ENCODE measurements around the gene ROR1. TPM values are rescaled to one million over a fixed set of nuclear protein-coding genes. Genes with fewer than 3 reads are reported as not detected.
"Not testable (repeated sequence)": the region's sequence is repeated elsewhere in the genome, so short reads cannot be mapped to it uniquely, and the experiment has no call there.

Gene ROR1
- total RNA-seq, 1 experiment from 2014 or later: 1.4 TPM

- no peak for DNase-seq
- H3K36me3 ChIP-seq: no peaks in the 10 kb centered on the region
- H3K4me3 ChIP-seq: no peak overlapping the region
- H3K9me3 ChIP-seq: no peaks in the 10 kb centered on the region
- no peaks in the 10 kb centered on the region for H3K27me3 ChIP-seq
These were observed 28.3 kb downstream of the ROR1 start for GRCh38 chr1:63802109-63802508.

GRCh38 chr1:63804829-63805484, 31.1 kb downstream of the ROR1 start:
- no peak for DNase-seq
- H3K4me3 ChIP-seq: no peak overlapping the region
- no peaks in the 10 kb centered on the region for H3K36me3 ChIP-seq
- no peaks in the 10 kb centered on the region; the same call in 1 of the 2 replicates for H3K9me3 ChIP-seq
- no peaks in the 10 kb centered on the region for H3K27me3 ChIP-seq

- Histone ChIP-seq H3K4me3 (no peak overlapping the region), H3K36me3 (no peaks in the 10 kb centered on the region), H3K9me3 (no peaks in the 10 kb centered on the region; the same call in 1 of the 2 replicates), H3K27me3 (no peaks in the 10 kb centered on the region)
- DNase-seq: no peak
These were observed 33.2 kb downstream of the ROR1 start for GRCh38 chr1:63807046-63807445.

GRCh38 chr1:63810936-63811469, 37.2 kb downstream of the ROR1 start:
- Histone ChIP-seq H3K27me3 (no peaks in the 10 kb centered on the region), H3K4me3 (no peak overlapping the region), H3K9me3 (no peaks in the 10 kb centered on the region; the same call in none of the 2 replicates), H3K36me3 (no peaks in the 10 kb centered on the region)
- no peak for DNase-seq

DNA sequence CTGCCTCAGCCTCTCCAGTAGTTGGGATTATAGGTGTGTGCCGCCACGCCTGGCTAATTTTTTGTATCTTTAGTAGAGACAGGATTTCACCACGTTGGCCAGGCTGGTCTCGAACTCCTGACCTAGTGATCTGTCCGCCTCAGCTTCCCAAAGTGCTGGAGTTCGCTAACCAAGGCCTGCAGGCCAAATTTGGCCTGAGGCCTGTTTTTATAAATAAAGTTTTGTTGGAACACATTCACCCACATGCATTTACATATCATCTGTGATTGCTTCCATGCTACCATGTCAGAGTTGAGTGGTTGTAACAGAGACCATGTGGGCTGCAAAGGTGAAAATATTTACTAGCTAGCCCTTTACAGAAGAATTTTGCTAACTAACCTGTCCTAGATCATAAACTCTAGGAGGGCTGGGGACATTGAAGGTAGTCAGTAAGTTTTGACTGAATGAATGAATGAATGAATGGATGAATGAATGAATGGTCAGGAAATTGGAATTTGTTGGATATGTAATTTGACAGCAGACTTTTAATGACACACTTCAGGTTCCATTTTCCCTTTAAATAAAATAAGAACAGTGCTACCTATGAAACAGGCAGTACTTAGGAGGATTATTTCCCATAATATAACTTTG, 38.4 kb downstream of the ROR1 start:
- no peaks in the 10 kb centered on the region for H3K27me3 ChIP-seq
- DNase-seq: no peak
- H3K9me3 ChIP-seq: no peaks in the 10 kb centered on the region; the same call in none of the 2 replicates
- H3K36me3 ChIP-seq: no peaks in the 10 kb centered on the region
- H3K4me3 ChIP-seq: no peak overlapping the region

- Histone ChIP-seq H3K9me3 (no peaks in the 10 kb centered on the region; the same call in 1 of the 2 replicates), H3K4me3 (no peak overlapping the region), H3K27me3 (no peaks in the 10 kb centered on the region), H3K36me3 (no peaks in the 10 kb centered on the region)
- peak; percentile 62 for DNase-seq
These were observed 40.0 kb downstream of the ROR1 start for GRCh38 chr1:63813829-63814277.

DNA sequence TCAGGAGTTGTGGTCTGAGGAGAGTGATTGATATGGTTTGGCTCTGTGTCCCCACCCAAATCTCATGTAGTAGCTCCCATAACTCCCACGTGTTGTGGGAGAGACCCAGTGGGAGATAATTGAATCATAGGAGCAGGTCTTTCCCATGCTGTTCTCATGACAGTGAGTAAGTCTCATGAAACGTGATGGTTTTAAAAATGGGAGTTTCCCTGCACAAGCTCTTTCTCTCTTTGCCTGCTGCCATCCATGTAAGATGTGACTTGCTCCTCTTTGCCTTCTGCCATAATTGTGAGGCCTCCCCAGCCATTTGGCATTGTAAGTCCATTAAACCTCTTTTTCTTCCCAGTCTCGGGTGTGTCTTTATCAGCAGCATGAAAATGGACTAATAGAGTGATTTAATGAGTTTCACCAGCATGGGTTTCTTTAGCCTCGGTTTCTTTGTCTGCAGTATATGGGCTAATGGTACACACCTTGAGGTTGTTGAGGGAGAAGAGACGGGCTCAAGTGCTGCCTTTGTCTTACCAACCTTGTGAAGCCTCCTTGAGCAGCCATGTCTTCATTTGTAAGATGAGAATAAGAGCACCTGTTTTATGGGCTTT, 42.5 kb downstream of the ROR1 start:
- H3K36me3 ChIP-seq, H3K4me3 ChIP-seq: not testable (repeated sequence)

GRCh38 chr1:63817152-63817667, 43.4 kb downstream of the ROR1 start:
- Histone ChIP-seq H3K36me3 (no peaks in the 10 kb centered on the region), H3K27me3 (no peaks in the 10 kb centered on the region), H3K4me3 (no peak overlapping the region), H3K9me3 (no peaks in the 10 kb centered on the region; the same call in 1 of the 2 replicates)
- no peak for DNase-seq

More for the DNA sequence above, 42.5 kb downstream of the ROR1 start:
- not testable (repeated sequence) for H3K27me3 ChIP-seq, DNase-seq, H3K9me3 ChIP-seq

- DNase-seq: no peak
- Histone ChIP-seq H3K36me3 (no peaks in the 10 kb centered on the region), H3K4me3 (no peak overlapping the region), H3K27me3 (no peaks in the 10 kb centered on the region), H3K9me3 (no peaks in the 10 kb centered on the region; the same call in 1 of the 2 replicates)
These were observed 43.9 kb downstream of the ROR1 start for GRCh38 chr1:63817700-63818099.

GRCh38 chr1:63818567-63819325, 44.9 kb downstream of the ROR1 start:
- no peaks in the 10 kb centered on the region; the same call in 1 of the 2 replicates for H3K9me3 ChIP-seq
- no peaks in the 10 kb centered on the region for H3K27me3 ChIP-seq
- no peak for DNase-seq
- H3K4me3 ChIP-seq: no peak overlapping the region
- H3K36me3 ChIP-seq: no peaks in the 10 kb centered on the region

GRCh38 chr1:63819795-63820194, 46.0 kb downstream of the ROR1 start:
- Histone ChIP-seq H3K9me3 (no peaks in the 10 kb centered on the region; the same call in 1 of the 2 replicates), H3K36me3 (no peaks in the 10 kb centered on the region), H3K27me3 (no peaks in the 10 kb centered on the region), H3K4me3 (no peak overlapping the region)
- no peak for DNase-seq

DNA sequence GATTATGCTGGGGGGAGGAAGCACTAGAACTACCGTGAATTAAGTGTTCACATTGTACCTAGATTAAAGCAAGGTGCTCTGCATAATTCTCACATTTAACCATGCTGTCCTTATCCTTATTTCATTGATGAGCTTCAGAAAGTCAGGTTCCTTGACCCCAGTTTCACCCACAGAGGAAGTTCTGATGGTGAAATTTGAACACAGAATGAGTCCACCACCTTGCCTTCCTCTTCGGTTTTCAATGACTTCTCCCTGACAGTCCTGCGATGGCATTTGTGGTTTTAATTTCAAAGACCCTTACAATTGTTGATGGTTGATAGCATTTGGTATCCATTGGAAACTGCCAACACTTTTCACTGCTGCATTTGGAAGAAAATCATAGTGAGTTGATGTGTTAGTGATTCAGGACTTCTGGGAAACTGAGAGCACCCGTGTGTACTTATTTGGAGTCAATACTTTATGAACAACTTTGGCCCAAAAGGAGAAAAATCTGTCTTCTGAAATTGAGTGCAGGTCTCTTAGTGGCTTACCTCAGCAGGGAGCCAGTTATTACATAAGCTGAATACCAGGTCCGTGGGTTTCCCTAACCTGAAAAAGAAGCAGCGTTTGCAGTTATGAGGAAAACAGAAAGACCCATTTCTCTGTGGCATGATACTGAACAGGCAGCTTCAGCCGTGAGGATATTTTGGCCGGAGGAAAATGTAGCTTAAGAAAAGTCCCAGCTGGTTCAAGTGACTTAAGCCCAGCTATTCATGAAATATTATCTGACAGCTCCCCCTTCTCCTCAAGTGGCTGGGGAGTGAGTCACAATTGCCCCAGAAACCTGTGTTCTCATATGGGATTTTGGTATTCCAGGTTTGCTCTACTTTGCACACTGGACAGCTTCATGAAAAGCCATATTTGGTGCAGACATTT, 47.5 kb downstream of the ROR1 start:
- no peak overlapping the region for H3K4me3 ChIP-seq
- DNase-seq: no peak
- H3K27me3 ChIP-seq: no peaks in the 10 kb centered on the region
- no peaks in the 10 kb centered on the region; the same call in 1 of the 2 replicates for H3K9me3 ChIP-seq
- H3K36me3 ChIP-seq: no peaks in the 10 kb centered on the region

DNA sequence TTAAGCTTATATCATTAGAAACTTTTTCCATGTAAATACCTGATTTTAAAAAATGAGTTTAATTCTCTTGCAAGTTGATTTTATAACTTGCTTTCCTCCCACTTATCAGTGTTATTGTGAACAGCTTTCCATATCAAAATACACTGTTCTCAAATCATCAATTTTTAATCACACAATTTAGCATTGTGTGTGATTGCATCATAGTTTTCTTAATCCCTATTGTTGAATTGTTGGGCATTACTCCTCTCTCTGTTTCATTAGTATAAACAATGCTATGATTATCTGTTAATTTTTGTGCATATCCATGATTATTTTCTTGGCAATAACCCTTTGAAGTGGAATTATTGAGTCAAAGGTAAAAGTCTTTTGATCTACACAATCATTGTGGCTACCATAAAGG, 48.7 kb downstream of the ROR1 start:
- H3K4me3 ChIP-seq: no peak overlapping the region
- DNase-seq: no peak
- no peaks in the 10 kb centered on the region for H3K36me3 ChIP-seq
- no peaks in the 10 kb centered on the region for H3K27me3 ChIP-seq
- no peaks in the 10 kb centered on the region for H3K9me3 ChIP-seq

GRCh38 chr1:63824451-63824850, 50.6 kb downstream of the ROR1 start:
- Histone ChIP-seq H3K27me3 (no peaks in the 10 kb centered on the region), H3K9me3 (no peaks in the 10 kb centered on the region), H3K4me3 (no peak overlapping the region), H3K36me3 (no peaks in the 10 kb centered on the region)
- DNase-seq: peak; percentile 24

- Histone ChIP-seq H3K4me3 (no peak overlapping the region), H3K9me3 (no peaks in the 10 kb centered on the region), H3K27me3 (no peaks in the 10 kb centered on the region), H3K36me3 (no peaks in the 10 kb centered on the region)
- DNase-seq: no peak
These were observed 51.3 kb downstream of the ROR1 start for GRCh38 chr1:63825111-63825510.
